Vein endothelial cell (primary cell): ENCODE measurements around the gene HEY2. TPM values are rescaled to one million over a fixed set of nuclear protein-coding genes. Genes with fewer than 3 reads are reported as not detected.

Experiments
- total RNA-seq: library from RNA; depleted of rRNA; stranded (reverse); fragments of >200 nt; gene quantifications from 2 replicates; pipeline ENCODE4 v1.2.3, GENCODE V29; 2012

The HEY2 gene
- total RNA-seq = 0.33 and 0.67 TPM in 2 replicates

DNA sequence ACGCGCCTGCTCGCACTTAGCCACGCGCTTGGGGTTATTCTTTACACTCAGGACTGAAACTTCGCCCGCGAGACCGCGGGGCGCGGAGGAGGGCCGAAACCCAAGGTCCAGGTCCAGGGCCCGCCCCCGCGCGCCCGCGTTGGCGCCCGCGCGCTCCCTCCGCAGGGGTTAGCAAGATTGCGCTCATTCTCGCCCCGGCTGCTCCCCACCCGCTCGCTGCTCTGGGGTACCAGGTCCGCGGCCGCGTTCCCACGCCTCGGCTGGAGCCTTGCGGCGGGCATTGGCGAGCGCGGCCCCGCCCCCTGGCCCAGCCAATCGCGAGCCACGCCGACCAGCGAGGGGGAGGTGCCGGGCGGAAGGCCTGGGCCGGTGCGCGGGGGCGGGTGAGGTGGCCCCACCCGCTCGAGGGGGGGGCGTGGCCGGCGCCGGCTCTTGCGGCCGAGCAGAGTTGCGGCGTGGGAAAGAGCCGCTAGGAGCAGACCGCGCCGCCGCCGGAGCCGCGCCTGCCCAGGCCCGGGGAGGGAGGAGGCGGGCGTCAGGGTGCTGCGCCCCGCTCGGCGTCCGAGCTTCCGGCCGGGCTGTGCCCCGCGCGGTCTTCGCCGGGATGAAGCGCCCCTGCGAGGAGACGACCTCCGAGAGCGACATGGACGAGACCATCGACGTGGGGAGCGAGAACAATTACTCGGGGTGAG, at the start of gene HEY2:
Gene HEY2 (plus strand): TSS at position 460 of the 692 bp plus-strand sequence. CDS start 145 bp downstream, at position 605.

DNA sequence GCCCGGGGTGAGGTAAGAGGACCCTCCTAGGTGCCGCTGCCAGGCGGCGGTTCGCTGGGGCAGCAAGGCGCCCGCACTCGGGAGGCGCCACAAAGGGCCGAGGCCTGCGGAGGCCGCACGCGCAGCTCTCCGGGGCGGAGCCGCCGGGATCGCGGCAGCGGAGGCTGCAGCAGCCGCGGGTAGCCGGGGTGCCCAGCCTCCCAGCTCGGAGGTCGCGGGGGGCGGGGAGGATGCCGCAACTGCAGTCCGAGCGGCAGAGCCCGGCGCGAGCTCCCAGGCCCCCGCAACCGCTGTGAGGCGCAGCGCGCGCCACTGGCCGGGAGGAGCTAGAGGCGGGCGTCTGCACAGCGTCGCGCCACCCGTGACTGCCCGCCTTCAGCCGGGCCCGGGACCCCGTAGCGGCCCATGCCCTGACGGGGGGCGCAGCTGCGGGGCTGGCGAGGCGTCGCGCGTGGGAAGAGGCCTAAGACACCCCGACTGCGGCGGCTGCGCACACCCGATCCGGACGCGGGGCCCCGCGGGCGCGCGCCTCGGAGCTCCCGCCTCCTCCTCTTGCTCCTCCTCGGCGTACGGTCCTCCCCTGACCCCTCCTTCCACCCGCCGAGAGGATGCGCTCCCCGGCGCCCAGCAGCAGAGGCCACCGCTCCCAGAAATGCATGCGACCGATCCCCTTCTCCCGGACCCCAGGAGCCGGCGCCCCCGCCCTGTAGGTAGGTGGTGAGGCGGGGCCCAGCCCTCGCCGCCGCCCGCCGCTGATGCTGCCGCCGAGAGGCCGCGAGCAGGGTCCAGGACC, 41.1 kb downstream of the HEY2 start, which contains the start of gene NCOA7:
Gene NCOA7 (plus strand): TSS at position 603 of the 793 bp plus-strand sequence. CDS start 24,395 bp downstream, outside the sequence.

Other genes with a start within 250 kb of the HEY2 start
- gene NCOA7, start 41.3 kb downstream of the HEY2 start, total RNA-seq = 24.2 and 35.2 TPM in 2 replicates
- gene HINT3, start 207.1 kb downstream of the HEY2 start, total RNA-seq = 10.8 and 11.1 TPM in 2 replicates
- gene TRMT11, start 236.9 kb downstream of the HEY2 start, total RNA-seq = 14.7 and 15.1 TPM in 2 replicates